Measurements from ENCODE around the gene COL3A1.

The COL3A1 gene

GRCh38 chr2:188966079-188966571 lies 8.0 kb upstream of the COL3A1 start:
- no peak for DNase-seq
- no peaks in the 10 kb centered on the region for H3K36me3 ChIP-seq (ENCODE audit: control insufficient read depth in 4 of 4, insufficient read depth in 4 of 4, low read length in 3 of 4)
- H3K27ac ChIP-seq (ENCODE audit: insufficient read depth in 1 of 2, low read depth in 1 of 2, low read length in 2 of 2, poor library complexity in 1 of 2, severe bottlenecking in 2 of 2), result no peak overlapping the region
- POLR2A ChIA-PET, result no interaction called here
- no peak overlapping the region for H3K4me3 ChIP-seq (ENCODE audit: control insufficient read depth in 1 of 7, extremely low read depth in 1 of 7, insufficient read depth in 4 of 7, low read depth in 2 of 7, low read length in 6 of 7)
- WGBS (ENCODE audit: insufficient coverage), result 92% methylated on average over 4 of the region's 4 CpGs
- no peaks in the 10 kb centered on the region for H3K9me3 ChIP-seq (ENCODE audit: control extremely low read depth in 1 of 5, control insufficient read depth in 4 of 5, insufficient read depth in 2 of 5, low read depth in 1 of 5, low read length in 4 of 5)
- no peaks in the 10 kb centered on the region for H3K27me3 ChIP-seq (replicated peaks in 2 of 5; ENCODE audit: control insufficient read depth in 4 of 5, insufficient read depth in 5 of 5, low read length in 4 of 5)
- H3K4me1 ChIP-seq (ENCODE audit: control extremely low read depth in 1 of 4, control insufficient read depth in 4 of 4, insufficient read depth in 4 of 4, low read length in 3 of 4), result no peaks in the 10 kb centered on the region
- CTCF ChIA-PET, result no interaction called here

- no peak overlapping the region for H3K4me3 ChIP-seq (ENCODE audit: control insufficient read depth in 1 of 7, extremely low read depth in 1 of 7, insufficient read depth in 4 of 7, low read depth in 2 of 7, low read length in 6 of 7)
- H3K9me3 ChIP-seq (ENCODE audit: control extremely low read depth in 1 of 5, control insufficient read depth in 4 of 5, insufficient read depth in 2 of 5, low read depth in 1 of 5, low read length in 4 of 5), result no peaks in the 10 kb centered on the region
- no peak overlapping the region for H3K27ac ChIP-seq (ENCODE audit: insufficient read depth in 1 of 2, low read depth in 1 of 2, low read length in 2 of 2, poor library complexity in 1 of 2, severe bottlenecking in 2 of 2)
- no peaks in the 10 kb centered on the region for H3K27me3 ChIP-seq (replicated peaks in 2 of 5; ENCODE audit: control insufficient read depth in 4 of 5, insufficient read depth in 5 of 5, low read length in 4 of 5)
- no peak for DNase-seq
- ChIA-PET CTCF (no interaction called here), POLR2A (no interaction called here)
- no peaks in the 10 kb centered on the region for H3K4me1 ChIP-seq (ENCODE audit: control extremely low read depth in 1 of 4, control insufficient read depth in 4 of 4, insufficient read depth in 4 of 4, low read length in 3 of 4)
- no peaks in the 10 kb centered on the region for H3K36me3 ChIP-seq (ENCODE audit: control insufficient read depth in 4 of 4, insufficient read depth in 4 of 4, low read length in 3 of 4)
- WGBS (ENCODE audit: insufficient coverage), result 100% methylated on average over 1 of the region's 3 CpGs
These were observed 7.3 kb upstream of the COL3A1 start for GRCh38 chr2:188966728-188967440.

GRCh38 chr2:188969236-188969635 lies 4.9 kb upstream of the COL3A1 start:
- ChIA-PET POLR2A (no interaction called here), CTCF (interaction anchor here (0.9 to 1.2 kb wide), 2 partner anchors 9 to 12 kb away, joined by 3 read pairs; no protein-coding TSS in a partner anchor)
- Histone ChIP-seq H3K4me3 (ENCODE audit: control insufficient read depth in 1 of 7, extremely low read depth in 1 of 7, insufficient read depth in 4 of 7, low read depth in 2 of 7, low read length in 6 of 7) (no peak overlapping the region), H3K9me3 (ENCODE audit: control extremely low read depth in 1 of 5, control insufficient read depth in 4 of 5, insufficient read depth in 2 of 5, low read depth in 1 of 5, low read length in 4 of 5) (no peaks in the 10 kb centered on the region), H3K27me3 (replicated peaks in 2 of 5; ENCODE audit: control insufficient read depth in 4 of 5, insufficient read depth in 5 of 5, low read length in 4 of 5) (no peaks in the 10 kb centered on the region), H3K27ac (ENCODE audit: insufficient read depth in 1 of 2, low read depth in 1 of 2, low read length in 2 of 2, poor library complexity in 1 of 2, severe bottlenecking in 2 of 2) (no peak overlapping the region), H3K4me1 (ENCODE audit: control extremely low read depth in 1 of 4, control insufficient read depth in 4 of 4, insufficient read depth in 4 of 4, low read length in 3 of 4) (no peaks in the 10 kb centered on the region), H3K36me3 (ENCODE audit: control insufficient read depth in 4 of 4, insufficient read depth in 4 of 4, low read length in 3 of 4) (no peaks in the 10 kb centered on the region)
- no CpG with 5 or more reads among the region's 3 CpGs for WGBS (ENCODE audit: insufficient coverage)
- DNase-seq, result no peak

GRCh38 chr2:188969651-188970050 lies 4.5 kb upstream of the COL3A1 start:
- Histone ChIP-seq H3K4me3 (ENCODE audit: control insufficient read depth in 1 of 7, extremely low read depth in 1 of 7, insufficient read depth in 4 of 7, low read depth in 2 of 7, low read length in 6 of 7) (no peak overlapping the region), H3K36me3 (ENCODE audit: control insufficient read depth in 4 of 4, insufficient read depth in 4 of 4, low read length in 3 of 4) (no peaks in the 10 kb centered on the region), H3K27me3 (replicated peaks in 2 of 5; ENCODE audit: control insufficient read depth in 4 of 5, insufficient read depth in 5 of 5, low read length in 4 of 5) (no peaks in the 10 kb centered on the region), H3K9me3 (ENCODE audit: control extremely low read depth in 1 of 5, control insufficient read depth in 4 of 5, insufficient read depth in 2 of 5, low read depth in 1 of 5, low read length in 4 of 5) (no peaks in the 10 kb centered on the region), H3K27ac (ENCODE audit: insufficient read depth in 1 of 2, low read depth in 1 of 2, low read length in 2 of 2, poor library complexity in 1 of 2, severe bottlenecking in 2 of 2) (no peak overlapping the region), H3K4me1 (ENCODE audit: control extremely low read depth in 1 of 4, control insufficient read depth in 4 of 4, insufficient read depth in 4 of 4, low read length in 3 of 4) (no peaks in the 10 kb centered on the region)
- CTCF ChIA-PET, result interaction anchor here (0.9 to 1.2 kb wide), 2 partner anchors 8 to 12 kb away, joined by 3 read pairs; no protein-coding TSS in a partner anchor
- POLR2A ChIA-PET, result no interaction called here
- WGBS (ENCODE audit: insufficient coverage), result no CpG with 5 or more reads among the region's 2 CpGs
- DNase-seq, result no peak

GRCh38 chr2:188970211-188970610 lies 4.0 kb upstream of the COL3A1 start:
- no CpG with 5 or more reads among the region's 1 CpG for WGBS (ENCODE audit: insufficient coverage)
- POLR2A ChIA-PET, result no interaction called here
- CTCF ChIA-PET, result interaction anchor here (1.2 kb wide), 1 partner anchor 11 kb away, joined by 3 read pairs; no protein-coding TSS in a partner anchor
- Histone ChIP-seq H3K27ac (ENCODE audit: insufficient read depth in 1 of 2, low read depth in 1 of 2, low read length in 2 of 2, poor library complexity in 1 of 2, severe bottlenecking in 2 of 2) (no peak overlapping the region), H3K4me1 (ENCODE audit: control extremely low read depth in 1 of 4, control insufficient read depth in 4 of 4, insufficient read depth in 4 of 4, low read length in 3 of 4) (no peaks in the 10 kb centered on the region), H3K4me3 (ENCODE audit: control insufficient read depth in 1 of 7, extremely low read depth in 1 of 7, insufficient read depth in 4 of 7, low read depth in 2 of 7, low read length in 6 of 7) (no peak overlapping the region), H3K36me3 (ENCODE audit: control insufficient read depth in 4 of 4, insufficient read depth in 4 of 4, low read length in 3 of 4) (no peaks in the 10 kb centered on the region), H3K27me3 (replicated peaks in 2 of 5; ENCODE audit: control insufficient read depth in 4 of 5, insufficient read depth in 5 of 5, low read length in 4 of 5) (no peaks in the 10 kb centered on the region), H3K9me3 (ENCODE audit: control extremely low read depth in 1 of 5, control insufficient read depth in 4 of 5, insufficient read depth in 2 of 5, low read depth in 1 of 5, low read length in 4 of 5) (no peaks in the 10 kb centered on the region)
- DNase-seq, result no peak

- no peak overlapping the region for H3K27ac ChIP-seq (ENCODE audit: insufficient read depth in 1 of 2, low read depth in 1 of 2, low read length in 2 of 2, poor library complexity in 1 of 2, severe bottlenecking in 2 of 2)
- H3K4me3 ChIP-seq (ENCODE audit: control insufficient read depth in 1 of 7, extremely low read depth in 1 of 7, insufficient read depth in 4 of 7, low read depth in 2 of 7, low read length in 6 of 7), result no peak overlapping the region
- CTCF ChIA-PET, result no interaction called here
- no peaks in the 10 kb centered on the region for H3K4me1 ChIP-seq (ENCODE audit: control extremely low read depth in 1 of 4, control insufficient read depth in 4 of 4, insufficient read depth in 4 of 4, low read length in 3 of 4)
- no peaks in the 10 kb centered on the region for H3K36me3 ChIP-seq (ENCODE audit: control insufficient read depth in 4 of 4, insufficient read depth in 4 of 4, low read length in 3 of 4)
- no peak for DNase-seq
- no peaks in the 10 kb centered on the region for H3K9me3 ChIP-seq (ENCODE audit: control extremely low read depth in 1 of 5, control insufficient read depth in 4 of 5, insufficient read depth in 2 of 5, low read depth in 1 of 5, low read length in 4 of 5)
- H3K27me3 ChIP-seq (replicated peaks in 2 of 5; ENCODE audit: control insufficient read depth in 4 of 5, insufficient read depth in 5 of 5, low read length in 4 of 5), result no peaks in the 10 kb centered on the region
- WGBS (ENCODE audit: insufficient coverage), result no CpG with 5 or more reads among the region's 1 CpG
- POLR2A ChIA-PET, result no interaction called here
These were observed 2.7 kb upstream of the COL3A1 start for GRCh38 chr2:188971432-188971861.

- Histone ChIP-seq H3K4me1 (ENCODE audit: control extremely low read depth in 1 of 4, control insufficient read depth in 4 of 4, insufficient read depth in 4 of 4, low read length in 3 of 4) (no peaks in the 10 kb centered on the region), H3K4me3 (ENCODE audit: control insufficient read depth in 1 of 7, extremely low read depth in 1 of 7, insufficient read depth in 4 of 7, low read depth in 2 of 7, low read length in 6 of 7) (no peak overlapping the region), H3K9me3 (ENCODE audit: control extremely low read depth in 1 of 5, control insufficient read depth in 4 of 5, insufficient read depth in 2 of 5, low read depth in 1 of 5, low read length in 4 of 5) (no peaks in the 10 kb centered on the region), H3K36me3 (ENCODE audit: control insufficient read depth in 4 of 4, insufficient read depth in 4 of 4, low read length in 3 of 4) (no peaks in the 10 kb centered on the region), H3K27me3 (replicated peaks in 2 of 5; ENCODE audit: control insufficient read depth in 4 of 5, insufficient read depth in 5 of 5, low read length in 4 of 5) (no peaks in the 10 kb centered on the region), H3K27ac (ENCODE audit: insufficient read depth in 1 of 2, low read depth in 1 of 2, low read length in 2 of 2, poor library complexity in 1 of 2, severe bottlenecking in 2 of 2) (no peak overlapping the region)
- 100% methylated on average over 2 of the region's 3 CpGs for WGBS (ENCODE audit: insufficient coverage)
- no peak for DNase-seq
- CTCF ChIA-PET, result no interaction called here
- POLR2A ChIA-PET, result no interaction called here
These were observed 532 bp upstream of the COL3A1 start for GRCh38 chr2:188973641-188974040.

Data from common myeloid progenitor, CD34-positive (primary cell).